ENCODE measurements around the gene NRXN3. TPM values are rescaled to one million over a fixed set of nuclear protein-coding genes. Genes with fewer than 3 reads are reported as not detected.

The NRXN3 gene
- total and polyA plus RNA-seq, 2 donors (not counting 1 experiment from before 2014, with no cell fraction given), result not detected

GRCh38 chr14:79730196-79730595 is 1560.0 kb downstream of the NRXN3 start:
- H3K4me3 Mint-ChIP-seq, result no peak overlapping the region
- no peaks in the 10 kb centered on the region for H3K79me2 ChIP-seq (ENCODE audit: control insufficient read depth, insufficient read depth, low read length)
- no peak overlapping the region for H3K27ac ChIP-seq (ENCODE audit: low read length in 2 of 2)
- no peaks in the 10 kb centered on the region for H3K4me1 ChIP-seq (ENCODE audit: control insufficient read depth in 2 of 2, insufficient read depth in 2 of 2, low read length in 2 of 2)
- CTCF ChIA-PET, result no interaction called here
- no peak overlapping the region for H2AFZ ChIP-seq (ENCODE audit: insufficient read depth, low read depth, low read length, poor library complexity, severe bottlenecking)
- H3K27ac Mint-ChIP-seq, result no peak overlapping the region
- H3K9me3 ChIP-seq (ENCODE audit: control extremely low read depth in 1 of 3, control insufficient read depth in 2 of 3, insufficient read depth in 1 of 3, low read length in 2 of 3), result no peaks in the 10 kb centered on the region
- DNase-seq, result no peak
- no peaks in the 10 kb centered on the region for H3K27me3 ChIP-seq (replicated peaks in 1 of 4; ENCODE audit: control extremely low read depth in 1 of 4, control insufficient read depth in 3 of 4, insufficient read depth in 4 of 4, low read length in 3 of 4)
- POLR2A ChIA-PET, result no interaction called here
- H3K9ac ChIP-seq (ENCODE audit: low read length), result no peak overlapping the region
- no peak for ATAC-seq (ENCODE audit: low read depth)
- no peak overlapping the region for H3K4me3 ChIP-seq (ENCODE audit: control extremely low read depth in 1 of 5, extremely low read depth in 1 of 5, insufficient read depth in 1 of 5, low read depth in 2 of 5, low read length in 4 of 5)
- peaks cover 2% of the 10 kb centered on the region for H3K9me3 Mint-ChIP-seq (ENCODE audit: insufficient read depth)
- H3K4me2 ChIP-seq (replicated peaks; ENCODE audit: low read depth, low read length, poor library complexity, severe bottlenecking), result no peak overlapping the region
- no peaks in the 10 kb centered on the region for H3K27me3 Mint-ChIP-seq
- H4K20me1 ChIP-seq (ENCODE audit: control insufficient read depth, insufficient read depth, low read length, poor library complexity, severe bottlenecking), result no peaks in the 10 kb centered on the region
- no CpG with 5 or more reads among the region's 2 CpGs for WGBS (ENCODE audit: insufficient coverage)
- no peaks in the 10 kb centered on the region for H3K36me3 ChIP-seq (replicated peaks in 1 of 2; ENCODE audit: control extremely low read depth in 1 of 2, control insufficient read depth in 1 of 2, extremely low read depth in 1 of 2, insufficient read depth in 2 of 2, low read length in 1 of 2)
- H3K4me1 Mint-ChIP-seq, result no peaks in the 10 kb centered on the region
- no peak for TF ChIP-seq EZH2 (IDR thresholded peaks at IDR 0.05; ENCODE audit: borderline replicate concordance, insufficient read depth, low read depth, low read length, poor library complexity, severe bottlenecking)
- TF ChIP-seq CTCF (IDR thresholded peaks at IDR 0.05), result no peak
- intact Hi-C loops (cut with micrococcal nuclease), result no loop called here

GRCh38 chr14:79730953-79731352 is 1560.8 kb downstream of the NRXN3 start:
- intact Hi-C loops (cut with micrococcal nuclease), result no loop called here
- Histone ChIP-seq H3K9me3 (ENCODE audit: control extremely low read depth in 1 of 3, control insufficient read depth in 2 of 3, insufficient read depth in 1 of 3, low read length in 2 of 3) (no peaks in the 10 kb centered on the region), H3K79me2 (ENCODE audit: control insufficient read depth, insufficient read depth, low read length) (no peaks in the 10 kb centered on the region), H3K4me1 (ENCODE audit: control insufficient read depth in 2 of 2, insufficient read depth in 2 of 2, low read length in 2 of 2) (no peaks in the 10 kb centered on the region), H3K27ac (ENCODE audit: low read length in 2 of 2) (no peak overlapping the region), H3K4me2 (replicated peaks; ENCODE audit: low read depth, low read length, poor library complexity, severe bottlenecking) (no peak overlapping the region), H3K27me3 (replicated peaks in 1 of 4; ENCODE audit: control extremely low read depth in 1 of 4, control insufficient read depth in 3 of 4, insufficient read depth in 4 of 4, low read length in 3 of 4) (no peaks in the 10 kb centered on the region), H3K9ac (ENCODE audit: low read length) (no peak overlapping the region), H2AFZ (ENCODE audit: insufficient read depth, low read depth, low read length, poor library complexity, severe bottlenecking) (no peak overlapping the region), H4K20me1 (ENCODE audit: control insufficient read depth, insufficient read depth, low read length, poor library complexity, severe bottlenecking) (no peaks in the 10 kb centered on the region), H3K36me3 (replicated peaks in 1 of 2; ENCODE audit: control extremely low read depth in 1 of 2, control insufficient read depth in 1 of 2, extremely low read depth in 1 of 2, insufficient read depth in 2 of 2, low read length in 1 of 2) (no peaks in the 10 kb centered on the region), H3K4me3 (ENCODE audit: control extremely low read depth in 1 of 5, extremely low read depth in 1 of 5, insufficient read depth in 1 of 5, low read depth in 2 of 5, low read length in 4 of 5) (no peak overlapping the region)
- TF ChIP-seq EZH2 (IDR thresholded peaks at IDR 0.05; ENCODE audit: borderline replicate concordance, insufficient read depth, low read depth, low read length, poor library complexity, severe bottlenecking), result no peak
- no peak for TF ChIP-seq CTCF (IDR thresholded peaks at IDR 0.05)
- ChIA-PET POLR2A (no interaction called here), CTCF (no interaction called here)
- H3K4me1 Mint-ChIP-seq, result no peaks in the 10 kb centered on the region
- H3K9me3 Mint-ChIP-seq (ENCODE audit: insufficient read depth), result peaks cover 2% of the 10 kb centered on the region
- no peak overlapping the region for H3K4me3 Mint-ChIP-seq
- WGBS (ENCODE audit: insufficient coverage), result 0% methylated on average over 1 of the region's 5 CpGs
- H3K27me3 Mint-ChIP-seq, result no peaks in the 10 kb centered on the region
- H3K27ac Mint-ChIP-seq, result no peak overlapping the region
- no peak for DNase-seq
- ATAC-seq (ENCODE audit: low read depth), result no peak
